Kidney tubule cell (primary cell): ENCODE data around the gene HRK.

Experiments
- DNase-seq: peaks from one replicate; pipeline ENCODE4 v3.0.0-alpha.2; 2018; ENCODE audit warnings: low spot score

HRK gene

GRCh38 chr12:116864371-116865160 is 16.7 kb downstream of the HRK start:
- peak; percentile 64 for DNase-seq

GRCh38 chr12:116863275-116863767 is 17.9 kb downstream of the HRK start:
- DNase-seq: peak; percentile 85

GRCh38 chr12:116862167-116862566 is 19.1 kb downstream of the HRK start:
- no peak for DNase-seq

DNA sequence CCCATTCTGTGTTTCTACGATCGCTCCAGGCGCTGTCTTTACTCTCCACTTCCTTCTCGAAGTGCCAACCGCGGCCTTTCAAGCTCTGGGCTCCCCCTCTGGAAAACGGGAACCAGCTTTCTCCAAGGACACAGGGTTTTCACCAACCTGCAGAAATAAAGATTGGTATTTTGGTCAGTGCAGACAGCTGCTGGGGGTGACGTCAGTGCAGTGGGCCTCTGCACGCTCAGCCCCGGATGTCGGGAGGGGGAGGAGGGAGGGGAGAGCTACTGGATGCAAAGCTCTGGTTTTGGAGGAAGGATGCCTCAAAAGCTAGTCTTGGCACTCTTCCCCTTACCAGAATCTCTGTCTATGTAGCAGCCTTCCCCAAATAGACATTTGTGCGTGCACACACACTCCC is 19.9 kb downstream of the HRK start:
- DNase-seq: peak; percentile 45

DNA sequence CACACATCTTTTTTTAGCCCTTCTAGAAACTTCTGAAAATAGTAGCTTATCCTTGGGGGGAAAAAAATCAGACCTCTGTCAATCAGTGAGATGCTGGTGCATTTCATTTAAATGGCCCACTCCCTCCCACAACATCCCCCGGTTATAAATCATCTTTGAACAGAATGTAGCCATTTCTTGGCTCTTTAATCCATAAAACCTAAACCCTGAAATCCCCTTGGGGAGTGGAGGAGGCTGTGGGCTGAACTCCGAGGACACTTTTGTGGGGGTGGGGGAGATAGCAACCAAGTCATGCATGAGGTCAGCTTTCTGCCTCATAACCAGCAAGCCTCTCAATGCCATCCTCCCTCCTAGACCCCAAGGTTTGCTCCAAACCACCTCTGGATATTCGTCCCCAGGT is 21.0 kb downstream of the HRK start:
- DNase-seq: no peak

DNA sequence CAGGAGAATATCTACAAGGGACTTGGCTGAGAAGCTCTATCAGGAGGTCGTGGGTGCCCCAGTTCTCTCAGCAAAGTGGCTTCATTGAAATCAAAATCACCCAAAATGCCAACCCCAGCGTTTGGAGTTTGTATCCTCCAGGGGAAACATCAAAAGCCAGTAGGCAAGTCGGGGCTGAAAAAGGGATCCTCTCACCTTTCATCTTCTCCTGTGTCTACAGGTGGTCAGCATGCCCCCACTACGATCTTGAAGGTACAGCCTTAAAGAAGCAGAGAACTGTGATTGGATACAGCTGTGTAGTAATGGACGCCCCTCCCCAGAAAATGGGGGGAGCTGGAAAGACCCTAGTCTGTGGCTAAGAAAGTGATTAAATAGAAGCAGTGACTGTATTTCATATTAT is 22.2 kb downstream of the HRK start:
- no peak for DNase-seq

DNA sequence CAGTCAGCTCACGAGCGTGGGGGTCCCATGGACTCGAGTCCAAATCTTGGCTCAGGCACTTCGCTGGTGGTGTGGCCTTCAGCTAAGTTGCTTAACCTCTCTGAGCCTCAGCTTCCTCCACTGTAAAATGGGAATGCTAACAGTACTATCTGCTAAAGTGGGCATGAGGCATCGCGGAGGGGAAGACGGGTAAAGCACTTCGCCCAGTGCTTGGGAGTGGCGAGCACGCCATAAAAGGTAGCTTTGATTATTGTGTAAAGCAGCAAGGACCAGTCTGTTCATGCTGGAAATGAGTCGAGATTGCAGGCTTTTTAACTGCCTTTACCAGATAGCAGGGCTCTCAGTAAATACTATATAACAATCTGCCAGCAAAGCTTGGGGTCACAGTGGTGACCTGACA is 24.5 kb downstream of the HRK start:
- no peak for DNase-seq

- peak; percentile 78 for DNase-seq
Observed at GRCh38 chr12:116855744-116856470, 25.3 kb downstream of the HRK start.

DNA sequence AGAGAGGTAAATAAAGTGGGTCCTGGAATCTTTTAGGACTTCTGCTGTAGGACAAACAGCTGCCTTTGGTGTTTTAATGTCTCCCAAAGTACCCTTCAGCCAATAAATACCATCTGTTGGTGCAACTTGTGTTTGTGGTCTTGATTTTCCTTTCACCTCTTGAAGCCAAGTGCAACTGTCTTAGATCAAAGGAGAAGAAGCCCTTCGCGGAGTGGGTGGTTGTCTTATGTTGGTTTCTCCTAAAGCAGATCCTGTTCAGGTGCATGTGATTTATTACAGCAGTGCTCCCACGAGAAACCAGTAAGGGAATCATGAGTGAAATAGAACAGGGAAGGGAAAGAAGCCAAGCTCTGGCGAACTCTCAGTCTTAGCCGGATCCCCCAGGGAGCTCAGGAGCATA is 27.7 kb downstream of the HRK start:
- no peak for DNase-seq

GRCh38 chr12:116852303-116852702 is 28.9 kb downstream of the HRK start:
- DNase-seq: no peak

DNA sequence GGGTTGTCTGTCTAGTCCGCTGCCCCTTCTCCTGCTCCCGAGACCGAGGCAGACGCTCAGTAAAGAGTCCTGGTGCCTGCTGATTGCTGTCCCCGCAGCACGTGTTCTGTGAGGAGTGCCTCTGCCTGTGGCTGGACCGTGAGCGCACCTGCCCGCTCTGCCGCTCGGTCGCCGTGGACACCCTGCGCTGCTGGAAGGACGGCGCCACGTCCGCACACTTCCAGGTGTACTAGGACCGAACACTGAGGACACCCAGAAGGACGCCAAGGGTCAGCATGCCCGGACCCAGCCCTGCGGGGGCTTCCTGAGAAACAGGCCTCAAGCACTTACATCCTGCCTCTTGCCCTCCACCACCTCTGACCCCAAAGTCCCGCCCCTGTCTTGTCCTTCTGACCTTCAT is 32.0 kb downstream of the HRK start:
- DNase-seq: no peak

- no peak for DNase-seq
Observed at GRCh38 chr12:116843085-116843484, 38.2 kb downstream of the HRK start.

DNA sequence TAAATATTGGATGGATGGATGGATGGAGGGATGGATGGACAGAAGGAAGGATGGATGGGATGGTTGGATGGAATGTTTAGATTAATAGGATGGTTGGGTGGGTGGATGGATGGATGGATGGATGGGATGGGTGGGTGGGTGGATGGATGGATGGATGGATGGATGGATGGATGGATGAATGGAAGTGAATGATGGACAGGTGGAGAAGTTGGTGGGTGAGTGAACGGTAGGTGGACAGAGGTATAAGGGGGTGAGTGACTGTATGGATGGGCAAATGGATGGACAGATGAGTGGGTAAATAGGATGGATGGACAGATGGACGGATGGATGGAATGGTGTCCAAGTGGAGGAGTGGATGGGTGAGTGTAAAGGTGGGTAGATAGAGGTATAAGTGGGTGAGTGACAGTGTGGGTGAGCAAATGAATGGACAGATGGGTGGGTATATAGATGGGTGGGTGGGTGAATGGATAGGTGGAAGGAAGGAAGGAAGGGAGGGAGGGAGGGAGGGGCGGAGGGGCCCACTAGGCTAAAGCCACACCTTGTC is 41.9 kb downstream of the HRK start:
- DNase-seq: no peak

DNA sequence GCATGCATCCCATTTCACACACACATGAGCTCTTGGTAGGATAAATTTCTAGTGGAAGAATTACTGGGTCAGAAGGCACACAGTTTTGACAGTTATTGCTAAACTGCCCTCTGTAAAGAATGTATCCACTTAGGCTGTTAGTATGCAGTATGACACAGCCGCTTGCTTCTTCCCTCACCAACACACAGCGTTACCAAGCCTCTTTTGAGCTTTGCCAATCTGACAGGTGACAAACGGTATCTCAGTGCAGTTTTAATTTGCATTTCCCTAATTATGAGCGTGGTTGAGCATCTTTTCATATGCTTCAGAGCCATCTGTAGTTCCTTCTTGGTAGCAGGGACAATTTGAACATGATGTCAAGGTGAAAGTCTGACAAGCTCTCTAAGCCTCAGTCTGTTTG is 42.9 kb downstream of the HRK start:
- no peak for DNase-seq

DNA sequence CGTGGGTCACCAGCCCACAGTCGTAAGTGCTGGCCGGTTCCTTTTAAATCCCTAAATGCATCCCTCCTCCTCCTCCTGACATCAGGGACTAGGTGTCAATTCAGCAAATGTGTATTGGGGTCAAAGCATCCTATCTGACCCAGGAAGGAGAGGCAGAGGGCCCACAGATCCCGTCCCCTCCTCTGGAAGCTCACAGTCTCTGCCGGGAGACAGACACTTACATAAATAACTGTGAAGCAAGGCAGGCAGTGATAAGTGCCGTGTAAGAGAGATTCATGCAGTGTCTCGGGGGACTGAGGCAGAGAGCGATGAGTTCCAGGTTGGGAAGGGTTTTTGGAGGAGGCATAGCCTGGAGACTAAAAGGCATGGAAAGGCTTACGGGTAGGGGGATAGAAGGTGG is 44.1 kb downstream of the HRK start:
- no peak for DNase-seq

- DNase-seq: no peak
Observed at GRCh38 chr12:116835484-116835883, 45.8 kb downstream of the HRK start.

- DNase-seq: no peak
Observed at GRCh38 chr12:116833474-116833873, 47.8 kb downstream of the HRK start.

- DNase-seq: no peak
Observed at GRCh38 chr12:116832353-116832752, 48.9 kb downstream of the HRK start.

- no peak for DNase-seq
Observed at GRCh38 chr12:116827432-116827831, 53.8 kb downstream of the HRK start.

DNA sequence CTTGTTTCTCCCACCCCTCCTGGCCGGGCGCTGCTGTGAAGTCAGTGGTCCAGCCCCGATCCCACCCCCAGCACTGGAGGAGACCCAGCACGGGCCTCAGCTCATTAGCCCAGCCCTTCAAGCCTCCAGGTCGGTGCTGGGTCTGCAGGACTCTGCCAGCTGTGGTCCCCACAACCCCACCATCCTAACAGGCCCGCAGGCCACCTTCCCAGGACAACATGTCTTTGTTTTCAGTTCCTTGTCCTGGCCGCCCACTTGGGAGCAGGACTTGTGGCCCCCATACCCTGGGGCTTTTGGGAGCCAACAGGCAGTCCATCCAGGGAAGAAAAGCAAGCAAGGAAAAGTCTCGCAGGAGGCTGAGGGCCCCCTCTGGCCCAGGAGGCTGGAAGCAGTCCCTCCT is 60.0 kb downstream of the HRK start:
- no peak for DNase-seq

DNA sequence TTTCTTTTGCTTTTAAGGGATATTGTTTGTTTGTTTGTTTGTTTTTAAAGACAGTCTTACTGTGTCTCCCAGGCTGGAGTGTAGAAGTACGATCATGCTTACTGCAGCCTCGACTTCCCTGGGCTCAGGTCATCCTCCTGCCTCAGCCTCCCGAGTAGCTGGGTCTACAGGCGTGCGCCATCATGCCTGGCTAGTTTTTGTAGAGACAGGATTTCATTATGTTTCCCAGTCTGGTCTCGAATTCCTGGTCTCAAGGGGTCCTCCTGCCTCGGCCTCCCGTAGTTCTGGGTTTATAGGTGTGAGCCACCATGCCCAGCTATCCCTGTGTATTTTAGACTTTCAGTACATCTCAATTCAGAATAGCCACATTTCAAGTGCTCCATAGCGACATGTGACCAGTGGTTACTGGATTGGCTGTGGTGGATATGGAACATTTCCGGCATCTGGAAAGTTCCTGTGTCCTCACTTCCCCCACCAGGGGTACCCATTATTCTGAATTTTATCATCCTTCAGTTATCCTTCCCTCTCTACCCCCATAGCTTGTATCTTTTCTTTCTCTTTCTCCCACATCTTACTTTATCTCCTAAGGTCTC is 61.1 kb downstream of the HRK start:
- DNase-seq: no peak

GRCh38 chr12:116818948-116819832 is 62.1 kb downstream of the HRK start:
- DNase-seq: peak; percentile 97
